ENCODE results near the gene RASGRF2.

The RASGRF2 gene

DNA sequence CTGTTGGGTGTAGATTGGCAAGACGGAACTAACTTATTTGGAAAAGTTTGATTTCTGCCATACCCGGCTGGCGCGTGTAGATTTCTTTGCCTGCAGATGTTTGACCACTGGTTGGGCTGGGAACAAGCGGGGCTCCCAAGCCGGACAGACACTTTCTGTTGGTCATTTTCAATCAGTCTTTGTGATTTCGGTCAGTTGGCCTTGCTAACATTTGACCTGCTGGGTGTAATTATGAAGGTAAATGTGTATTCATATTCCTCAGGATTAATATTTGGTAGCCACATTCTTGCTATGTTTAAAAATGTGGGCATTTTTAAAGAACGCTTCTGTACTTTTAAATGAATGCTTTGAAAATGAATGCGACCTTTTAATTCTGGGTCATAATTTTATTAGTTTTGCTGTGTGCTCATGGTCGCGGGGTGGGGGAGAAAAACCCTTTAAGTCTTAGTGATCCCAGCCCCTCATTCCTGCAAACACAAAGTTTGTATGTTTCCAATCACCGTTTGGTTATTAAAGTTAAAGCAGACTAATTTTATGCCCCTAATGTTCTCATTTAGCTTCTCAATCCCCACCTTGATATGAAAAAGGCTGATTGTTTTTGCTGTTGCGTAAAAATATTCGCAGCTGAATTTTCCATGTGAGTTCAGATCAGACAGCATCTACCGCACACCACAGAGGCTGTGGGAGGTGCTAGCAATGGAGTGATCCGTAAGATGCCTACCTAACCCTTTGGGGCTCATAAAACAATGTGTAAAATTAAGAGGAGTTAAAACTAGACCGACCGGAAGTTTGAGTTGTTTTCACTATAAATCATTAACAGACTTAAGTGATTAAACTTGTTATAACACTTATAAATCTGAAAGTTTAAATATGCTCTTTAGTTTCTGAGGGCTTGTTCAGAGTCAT, 1.5 kb downstream of the RASGRF2 start:
- H4K5ac ChIP-seq (ENCODE audit: low read length), result no peak overlapping the region

DNA sequence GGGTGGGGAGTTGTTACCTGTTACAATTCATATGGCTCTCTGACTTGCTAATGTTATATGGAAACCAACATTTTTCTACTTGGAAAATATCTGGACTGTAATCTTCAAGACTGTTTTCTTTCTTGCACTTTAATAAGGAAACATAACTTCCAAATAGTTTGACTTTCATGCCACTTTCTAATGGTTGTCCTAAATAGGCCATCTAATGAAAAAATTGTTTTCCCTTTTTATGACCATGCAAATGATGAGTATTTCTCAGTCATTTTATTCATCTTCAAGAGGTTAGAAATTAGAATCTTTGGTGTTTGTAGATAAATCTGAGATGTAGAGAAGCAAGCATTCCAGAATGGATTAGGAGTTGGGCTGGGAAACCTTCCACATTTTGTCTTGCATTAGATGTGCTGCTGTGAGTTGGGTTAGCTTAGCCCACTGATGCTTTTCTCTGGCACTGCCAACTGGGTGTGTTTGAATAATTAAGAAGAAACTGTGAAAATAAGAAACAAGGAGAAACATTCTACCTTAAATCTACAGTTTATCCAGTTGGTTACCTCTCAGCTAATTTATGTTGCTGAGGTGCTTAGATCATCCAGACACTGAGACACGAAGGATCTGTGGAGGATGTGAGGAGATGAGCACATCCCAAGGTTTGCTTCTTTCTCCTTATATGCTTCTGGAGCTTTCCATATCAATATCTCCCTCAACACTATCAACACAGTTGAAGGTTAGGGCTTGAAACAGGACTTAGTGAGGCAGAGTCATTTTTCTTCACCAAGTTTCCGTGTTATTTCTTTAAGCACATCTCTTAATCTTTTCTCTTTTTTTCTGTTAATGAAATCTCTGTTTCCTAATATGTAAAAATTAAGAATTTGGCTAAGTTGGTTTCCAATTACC, 2.7 kb downstream of the RASGRF2 start:
- Histone ChIP-seq H3K79me1 (ENCODE audit: low read length) (peaks cover 2% of the 10 kb centered on the region), H3K56ac (ENCODE audit: low read length) (no peak overlapping the region), H3K27me3 (ENCODE audit: insufficient read depth, low read length, poor library complexity) (no peaks in the 10 kb centered on the region), H3K4me3 (ENCODE audit: low read length) (no peak overlapping the region), H2AK5ac (ENCODE audit: low read length) (no peak overlapping the region), H3K4me2 (ENCODE audit: low read length) (no peak overlapping the region), H3K23ac (ENCODE audit: low read length) (no peak overlapping the region), H3K4ac (ENCODE audit: low read depth, low read length) (no peak overlapping the region), H3K79me2 (ENCODE audit: control insufficient read depth, insufficient read depth, low read length) (peaks cover 2% of the 10 kb centered on the region), H3K4me1 (ENCODE audit: control insufficient read depth, low read depth, low read length) (peaks cover 6% of the 10 kb centered on the region), H2BK5ac (ENCODE audit: low read length) (no peak overlapping the region), H4K5ac (ENCODE audit: low read length) (no peak overlapping the region), H2BK15ac (replicated peaks; ENCODE audit: low read depth) (no peak overlapping the region), H3K18ac (ENCODE audit: low read length) (no peak overlapping the region), H3K36me3 (ENCODE audit: control insufficient read depth, insufficient read depth, low read length) (no peaks in the 10 kb centered on the region), H4K8ac (ENCODE audit: low read depth, low read length) (no peak overlapping the region), H2BK120ac (ENCODE audit: low read depth, low read length) (no peak overlapping the region), H3K27ac (ENCODE audit: low read depth, low read length) (no peak overlapping the region), H3K9ac (ENCODE audit: low read length) (no peak overlapping the region)
- no peak for DNase-seq
- WGBS (ENCODE audit: extremely low coverage, insufficient coverage, low lambda C conversion rate), result no CpG with 5 or more reads among the region's 2 CpGs

More for the DNA sequence above, 1.5 kb downstream of the RASGRF2 start:
- Histone ChIP-seq H3K79me1 (ENCODE audit: low read length) (peaks cover 2% of the 10 kb centered on the region), H3K4ac (ENCODE audit: low read depth, low read length) (no peak overlapping the region), H4K8ac (ENCODE audit: low read depth, low read length) (no peak overlapping the region), H3K27me3 (ENCODE audit: insufficient read depth, low read length, poor library complexity) (no peaks in the 10 kb centered on the region), H3K56ac (ENCODE audit: low read length) (peak overlapping the region; percentile 91), H2BK15ac (replicated peaks; ENCODE audit: low read depth) (no peak overlapping the region), H3K27ac (ENCODE audit: low read depth, low read length) (no peak overlapping the region), H2AK5ac (ENCODE audit: low read length) (no peak overlapping the region), H2BK120ac (ENCODE audit: low read depth, low read length) (no peak overlapping the region), H3K79me2 (ENCODE audit: control insufficient read depth, insufficient read depth, low read length) (peaks cover 2% of the 10 kb centered on the region), H3K36me3 (ENCODE audit: control insufficient read depth, insufficient read depth, low read length) (no peaks in the 10 kb centered on the region), H3K4me3 (ENCODE audit: low read length) (peak overlapping the region; percentile 57), H3K9ac (ENCODE audit: low read length) (peak overlapping the region; percentile 57), H3K4me2 (ENCODE audit: low read length) (peak overlapping the region; percentile 85), H3K23ac (ENCODE audit: low read length) (no peak overlapping the region), H3K18ac (ENCODE audit: low read length) (no peak overlapping the region), H2BK5ac (ENCODE audit: low read length) (no peak overlapping the region), H3K4me1 (ENCODE audit: control insufficient read depth, low read depth, low read length) (peaks cover 6% of the 10 kb centered on the region)
- no peak for DNase-seq
- WGBS (ENCODE audit: extremely low coverage, insufficient coverage, low lambda C conversion rate), result no CpG with 5 or more reads among the region's 18 CpGs

DNA sequence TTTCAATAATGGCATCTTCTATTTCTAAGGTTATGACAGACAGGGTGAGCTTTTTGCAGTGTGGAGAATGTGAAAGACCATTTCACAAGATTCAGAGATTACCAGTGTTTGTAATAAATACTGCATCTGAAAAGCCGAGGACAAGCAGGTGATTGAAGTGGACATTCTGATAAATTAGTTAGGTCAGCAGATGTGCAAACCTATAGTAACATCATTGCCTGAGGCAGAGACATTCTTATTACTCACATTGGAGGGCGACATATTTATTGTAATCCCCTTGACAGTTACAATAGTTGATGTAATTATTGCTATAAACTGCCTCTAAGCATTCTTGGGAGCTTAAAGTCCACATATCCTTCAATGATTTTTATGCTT, 3.3 kb downstream of the RASGRF2 start:
- no peak overlapping the region for H2BK15ac ChIP-seq (replicated peaks; ENCODE audit: low read depth)
- no peak overlapping the region for H3K4me2 ChIP-seq (ENCODE audit: low read length)
- H3K9ac ChIP-seq (ENCODE audit: low read length), result no peak overlapping the region
- no peaks in the 10 kb centered on the region for H3K27me3 ChIP-seq (ENCODE audit: insufficient read depth, low read length, poor library complexity)
- no peak overlapping the region for H3K18ac ChIP-seq (ENCODE audit: low read length)
- DNase-seq, result no peak
- no peak overlapping the region for H3K56ac ChIP-seq (ENCODE audit: low read length)
- no peak overlapping the region for H2AK5ac ChIP-seq (ENCODE audit: low read length)
- peaks cover 6% of the 10 kb centered on the region for H3K4me1 ChIP-seq (ENCODE audit: control insufficient read depth, low read depth, low read length)
- H3K4me3 ChIP-seq (ENCODE audit: low read length), result no peak overlapping the region
- H3K36me3 ChIP-seq (ENCODE audit: control insufficient read depth, insufficient read depth, low read length), result no peaks in the 10 kb centered on the region
- H2BK120ac ChIP-seq (ENCODE audit: low read depth, low read length), result no peak overlapping the region
- H4K8ac ChIP-seq (ENCODE audit: low read depth, low read length), result no peak overlapping the region
- no CpG with 5 or more reads among the region's 2 CpGs for WGBS (ENCODE audit: extremely low coverage, insufficient coverage, low lambda C conversion rate)
- H3K23ac ChIP-seq (ENCODE audit: low read length), result no peak overlapping the region
- no peak overlapping the region for H3K27ac ChIP-seq (ENCODE audit: low read depth, low read length)
- H3K79me2 ChIP-seq (ENCODE audit: control insufficient read depth, insufficient read depth, low read length), result peaks cover 2% of the 10 kb centered on the region
- H3K4ac ChIP-seq (ENCODE audit: low read depth, low read length), result no peak overlapping the region
- H4K5ac ChIP-seq (ENCODE audit: low read length), result no peak overlapping the region
- peaks cover 2% of the 10 kb centered on the region for H3K79me1 ChIP-seq (ENCODE audit: low read length)
- H2BK5ac ChIP-seq (ENCODE audit: low read length), result no peak overlapping the region

GRCh38 chr5:80963966-80964481, 3.9 kb downstream of the RASGRF2 start:
- peak overlapping the region; percentile 17 for H3K27ac ChIP-seq (ENCODE audit: low read depth, low read length)
- H3K18ac ChIP-seq (ENCODE audit: low read length), result no peak overlapping the region
- no peak overlapping the region for H2BK120ac ChIP-seq (ENCODE audit: low read depth, low read length)
- DNase-seq, result no peak
- H4K5ac ChIP-seq (ENCODE audit: low read length), result no peak overlapping the region
- no peak overlapping the region for H2BK5ac ChIP-seq (ENCODE audit: low read length)
- H3K4me2 ChIP-seq (ENCODE audit: low read length), result no peak overlapping the region
- H2AK5ac ChIP-seq (ENCODE audit: low read length), result no peak overlapping the region
- H3K36me3 ChIP-seq (ENCODE audit: control insufficient read depth, insufficient read depth, low read length), result no peaks in the 10 kb centered on the region
- no peak overlapping the region for H4K8ac ChIP-seq (ENCODE audit: low read depth, low read length)
- WGBS (ENCODE audit: extremely low coverage, insufficient coverage, low lambda C conversion rate), result no CpG with 5 or more reads among the region's 3 CpGs
- no peaks in the 10 kb centered on the region for H3K27me3 ChIP-seq (ENCODE audit: insufficient read depth, low read length, poor library complexity)
- H3K23ac ChIP-seq (ENCODE audit: low read length), result no peak overlapping the region
- H3K79me2 ChIP-seq (ENCODE audit: control insufficient read depth, insufficient read depth, low read length), result peaks cover 2% of the 10 kb centered on the region
- H2BK15ac ChIP-seq (replicated peaks; ENCODE audit: low read depth), result no peak overlapping the region
- H3K4me3 ChIP-seq (ENCODE audit: low read length), result no peak overlapping the region
- no peak overlapping the region for H3K9ac ChIP-seq (ENCODE audit: low read length)
- H3K4me1 ChIP-seq (ENCODE audit: control insufficient read depth, low read depth, low read length), result peaks cover 6% of the 10 kb centered on the region
- no peak overlapping the region for H3K56ac ChIP-seq (ENCODE audit: low read length)
- no peak overlapping the region for H3K4ac ChIP-seq (ENCODE audit: low read depth, low read length)
- H3K79me1 ChIP-seq (ENCODE audit: low read length), result peaks cover 2% of the 10 kb centered on the region

GRCh38 chr5:80964491-80964890, 4.3 kb downstream of the RASGRF2 start:
- WGBS (ENCODE audit: extremely low coverage, insufficient coverage, low lambda C conversion rate), result no CpG with 5 or more reads among the region's 3 CpGs
- Histone ChIP-seq H3K79me2 (ENCODE audit: control insufficient read depth, insufficient read depth, low read length) (peaks cover 2% of the 10 kb centered on the region), H4K8ac (ENCODE audit: low read depth, low read length) (no peak overlapping the region), H2BK15ac (replicated peaks; ENCODE audit: low read depth) (no peak overlapping the region), H2BK5ac (ENCODE audit: low read length) (no peak overlapping the region), H2BK120ac (ENCODE audit: low read depth, low read length) (no peak overlapping the region), H3K4me3 (ENCODE audit: low read length) (no peak overlapping the region), H3K27me3 (ENCODE audit: insufficient read depth, low read length, poor library complexity) (no peaks in the 10 kb centered on the region), H3K36me3 (ENCODE audit: control insufficient read depth, insufficient read depth, low read length) (no peaks in the 10 kb centered on the region), H3K18ac (ENCODE audit: low read length) (no peak overlapping the region), H3K4ac (ENCODE audit: low read depth, low read length) (no peak overlapping the region), H3K4me2 (ENCODE audit: low read length) (no peak overlapping the region), H3K56ac (ENCODE audit: low read length) (no peak overlapping the region), H3K23ac (ENCODE audit: low read length) (no peak overlapping the region), H3K79me1 (ENCODE audit: low read length) (peaks cover 2% of the 10 kb centered on the region), H3K4me1 (ENCODE audit: control insufficient read depth, low read depth, low read length) (peaks cover 4% of the 10 kb centered on the region), H4K5ac (ENCODE audit: low read length) (no peak overlapping the region), H3K27ac (ENCODE audit: low read depth, low read length) (no peak overlapping the region), H3K9ac (ENCODE audit: low read length) (no peak overlapping the region), H2AK5ac (ENCODE audit: low read length) (no peak overlapping the region)
- no peak for DNase-seq

All from mesendoderm (in vitro differentiated cells).